Fibroblast of skin of abdomen (primary cell): ENCODE measurements around the gene CFAP410.
"Not testable (repeated sequence)": the region's sequence is repeated elsewhere in the genome, so short reads cannot be mapped to it uniquely, and the experiment has no call there.

Experiments
- DNase-seq: peaks from one replicate; pipeline ENCODE4 v3.0.0-alpha.2; 2013

Gene CFAP410

GRCh38 chr21:44316277-44316900 lies 22.8 kb downstream of the CFAP410 start:
- DNase-seq = no peak

DNA sequence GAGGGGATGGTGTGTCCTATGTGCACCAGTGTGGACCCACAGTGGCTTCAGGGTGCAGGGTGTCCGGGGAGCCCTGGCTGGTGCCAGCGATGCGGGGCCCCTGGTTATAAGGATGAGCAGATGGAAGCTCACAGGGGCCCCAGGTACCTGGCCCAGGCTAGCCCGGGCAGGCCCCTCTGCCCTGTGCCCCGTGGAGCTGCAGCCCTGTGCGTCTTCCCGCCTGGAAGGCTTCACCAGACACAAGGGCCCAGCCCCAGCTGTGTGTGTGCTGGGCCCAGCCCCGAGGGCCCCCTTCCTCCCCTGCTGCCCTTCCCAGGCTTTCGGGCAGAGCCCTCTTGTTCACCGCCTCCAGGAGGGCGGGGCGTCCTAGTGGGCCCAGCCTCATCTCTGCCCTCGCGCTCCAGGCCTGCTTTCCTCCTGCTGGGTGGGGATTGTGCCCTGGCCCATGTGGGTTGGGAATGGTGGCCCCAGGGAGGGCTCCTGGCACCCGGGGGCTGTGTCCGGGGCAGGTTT lies 23.4 kb downstream of the CFAP410 start:
- no peak for DNase-seq

GRCh38 chr21:44314561-44314960 lies 24.6 kb downstream of the CFAP410 start:
- DNase-seq = no peak

DNA sequence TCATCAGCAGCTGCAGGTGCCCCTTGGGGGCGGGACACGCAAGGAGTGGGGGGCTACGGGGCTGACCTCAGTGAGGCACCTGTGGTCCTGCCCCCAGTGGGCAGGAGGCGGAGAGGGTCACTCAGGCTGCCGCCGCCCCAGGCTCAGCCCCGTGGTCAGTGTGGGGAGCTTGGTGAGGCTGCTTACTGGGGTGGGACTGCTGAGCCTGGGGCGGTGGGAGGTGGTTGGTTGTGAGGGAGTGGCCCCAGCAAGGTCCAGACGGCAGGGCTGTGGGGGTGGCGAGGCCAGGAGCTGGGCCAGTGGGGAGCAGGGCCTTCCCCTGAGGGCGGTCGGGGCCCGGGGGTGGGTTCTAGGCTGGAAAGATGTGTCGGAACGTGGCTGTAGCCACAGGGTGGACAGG lies 25.1 kb downstream of the CFAP410 start:
- DNase-seq = no peak

DNA sequence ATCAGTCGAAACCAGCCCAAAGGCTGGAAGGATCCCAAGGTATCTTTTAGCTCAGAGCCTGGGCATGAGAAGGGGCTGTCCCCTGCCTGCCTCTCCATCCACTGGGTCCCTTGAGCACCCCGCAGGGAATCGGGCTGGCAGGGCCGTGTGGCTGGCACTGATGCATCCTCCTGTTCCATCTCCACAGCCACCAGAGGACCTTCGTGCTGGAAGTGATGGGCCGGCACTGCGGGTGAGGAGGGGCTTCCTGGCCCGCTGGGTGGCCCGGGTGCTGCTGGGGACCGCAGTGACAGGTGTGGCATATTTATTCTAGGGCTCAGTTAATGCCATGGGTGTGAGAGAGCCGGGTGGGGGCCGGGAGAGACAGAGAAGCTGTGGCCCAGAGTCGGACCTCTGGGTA lies 25.7 kb downstream of the CFAP410 start:
- no peak for DNase-seq

DNA sequence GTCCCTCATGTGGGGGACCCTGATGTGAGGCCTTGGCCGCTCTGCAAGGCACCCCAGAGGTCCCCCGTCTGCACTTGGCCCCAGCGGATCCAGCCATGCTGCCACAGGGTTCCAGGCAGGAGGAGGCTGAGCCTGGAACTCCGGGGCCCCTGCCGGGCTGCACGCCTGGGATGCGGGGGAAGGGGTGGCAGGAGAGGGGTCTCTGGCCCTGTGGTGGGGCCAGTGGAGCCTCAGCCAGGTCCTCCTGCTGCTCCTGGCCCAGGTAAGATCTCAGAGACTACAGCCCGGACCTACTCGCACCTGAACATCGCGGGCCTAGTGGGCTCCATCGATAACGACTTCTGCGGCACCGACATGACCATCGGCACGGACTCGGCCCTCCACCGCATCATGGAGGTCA lies 26.5 kb downstream of the CFAP410 start:
- no peak for DNase-seq

- no peak for DNase-seq
Observed at GRCh38 chr21:44312089-44312488, 27.1 kb downstream of the CFAP410 start.

- no peak for DNase-seq
Observed at GRCh38 chr21:44310628-44311507, 28.3 kb downstream of the CFAP410 start.

DNA sequence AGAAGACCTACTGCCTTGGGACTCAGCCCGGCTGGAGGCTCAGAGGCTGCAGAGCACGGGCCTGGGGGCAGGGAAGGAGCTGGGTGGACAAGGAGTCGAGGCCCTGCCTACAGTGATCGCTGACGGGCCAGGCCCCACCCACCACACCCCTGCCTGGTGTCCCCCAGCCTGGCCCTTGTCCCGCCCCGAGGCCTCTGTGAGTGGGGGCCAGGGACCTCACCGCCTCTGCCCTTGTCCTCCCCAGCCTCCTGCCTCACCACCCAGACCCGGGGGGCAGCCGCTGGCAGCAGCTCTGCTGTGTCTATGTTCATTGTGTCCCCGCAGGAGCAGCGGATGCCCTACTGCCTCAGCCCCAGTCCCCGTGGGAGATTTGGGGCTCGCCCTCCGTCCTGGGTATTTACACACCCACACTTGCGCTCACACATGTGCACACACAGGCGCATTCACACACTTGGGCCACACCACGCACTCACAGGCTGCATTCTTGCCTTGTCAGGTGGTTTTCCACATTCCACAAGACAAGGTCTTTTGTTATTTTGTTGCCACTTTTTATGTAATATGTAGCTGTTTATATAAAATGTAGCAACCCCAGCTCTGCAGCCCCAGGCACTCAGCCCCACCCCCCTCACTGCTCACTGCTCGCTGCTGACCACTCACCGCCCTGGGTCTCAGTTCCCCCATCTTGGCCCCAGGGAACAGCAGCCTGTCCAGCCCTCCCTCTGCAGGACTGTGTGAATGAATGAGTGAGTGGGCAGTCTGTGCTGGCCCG lies 32.1 kb downstream of the CFAP410 start:
- DNase-seq = no peak

DNA sequence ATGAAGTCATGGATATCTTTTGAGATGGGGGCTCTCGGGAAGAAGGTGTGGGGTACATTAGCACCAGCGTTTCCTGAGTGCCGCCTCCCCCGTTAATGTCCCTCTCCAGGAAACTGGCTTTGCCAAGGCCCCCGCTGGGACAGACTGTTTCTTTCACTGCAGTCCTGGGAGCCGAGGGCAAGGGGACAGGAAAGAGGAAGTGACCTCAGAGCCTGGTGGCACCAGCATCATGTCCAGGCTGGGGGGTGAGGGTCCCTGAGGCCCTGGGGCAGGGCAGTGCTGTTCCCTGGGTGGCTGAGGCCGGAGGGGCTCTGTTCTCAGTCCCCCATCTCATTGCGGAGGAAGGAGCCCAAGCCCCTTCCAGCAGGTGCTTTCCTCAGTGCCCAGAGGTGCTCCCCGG lies 33.5 kb downstream of the CFAP410 start:
- DNase-seq = no peak

DNA sequence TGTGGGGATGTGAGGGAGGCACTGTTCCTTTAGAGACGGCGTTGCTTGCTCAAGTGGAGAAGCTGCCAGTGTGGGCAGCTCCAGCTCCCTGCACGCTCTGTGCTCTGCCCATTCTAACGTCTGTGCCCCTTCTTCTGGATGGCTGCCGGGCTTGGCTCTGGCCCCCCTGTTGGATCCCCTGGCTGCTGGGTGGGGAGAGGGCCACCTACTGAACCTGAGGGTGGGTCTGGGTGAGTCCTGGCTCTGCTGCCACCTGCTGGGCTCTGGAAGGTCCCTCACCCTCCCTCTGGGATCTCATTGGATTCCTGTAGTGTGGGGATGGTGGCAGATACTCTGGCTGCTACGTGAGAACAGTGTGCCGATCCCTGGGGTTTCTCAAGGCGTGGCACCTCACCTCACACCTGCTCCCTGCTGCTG lies 34.3 kb downstream of the CFAP410 start:
- peak; percentile 31 for DNase-seq

DNA sequence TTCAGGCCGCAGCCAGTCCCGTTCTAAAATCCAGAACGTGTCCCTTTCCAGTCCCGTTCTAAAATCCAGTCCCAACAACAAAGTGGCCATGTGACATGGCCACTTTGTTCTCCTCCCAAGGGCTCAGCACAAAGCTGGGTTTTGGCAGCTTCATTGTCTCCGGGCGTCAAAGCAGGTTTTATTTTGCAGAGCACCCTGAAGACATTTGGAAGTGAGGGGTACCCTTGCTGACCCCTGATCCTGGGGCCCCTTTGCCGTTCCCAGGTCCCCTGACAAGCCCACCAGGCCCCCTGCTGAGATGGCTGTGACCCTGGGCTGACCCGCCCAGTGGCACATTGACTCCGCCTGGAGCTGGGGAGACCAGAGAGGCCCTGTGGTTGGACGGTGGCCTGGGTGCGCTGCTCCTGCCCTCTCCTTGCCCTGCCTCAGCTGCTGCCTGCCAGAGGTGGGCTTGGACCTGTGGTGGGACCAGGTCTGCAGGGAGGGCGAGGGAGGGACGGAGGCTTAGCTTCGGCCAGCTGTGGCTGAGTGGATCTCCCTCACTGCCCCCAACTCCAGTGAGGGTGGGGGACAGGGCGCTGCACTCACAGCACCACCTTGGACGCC lies 35.1 kb downstream of the CFAP410 start:
- no peak for DNase-seq

DNA sequence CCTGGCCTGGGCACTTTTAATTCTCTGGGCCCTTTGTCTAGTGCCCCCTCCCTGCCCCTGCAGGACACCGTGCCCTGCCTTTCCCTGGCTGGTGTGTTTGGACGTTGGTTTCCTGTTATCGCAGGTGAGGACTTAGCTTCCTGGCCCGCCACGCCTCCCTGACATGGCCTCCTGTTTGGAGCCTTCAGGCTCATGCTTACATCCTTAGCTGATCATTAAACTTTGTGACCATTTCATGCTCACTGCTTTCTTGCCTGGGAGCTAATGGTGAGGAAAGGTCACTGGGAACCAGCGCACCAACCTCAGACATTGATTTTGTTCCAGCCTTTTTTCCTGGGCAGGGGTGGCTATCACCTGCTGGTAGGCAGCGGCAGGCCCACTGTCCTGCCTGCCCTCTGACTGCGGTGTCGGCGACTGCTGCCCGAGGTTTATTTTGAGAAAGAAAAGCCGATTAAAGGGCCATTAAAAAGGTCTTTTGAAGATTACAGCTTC lies 35.7 kb downstream of the CFAP410 start:
- no peak for DNase-seq

- not testable (repeated sequence) for DNase-seq
Observed at GRCh38 chr21:44302573-44303401, 36.4 kb downstream of the CFAP410 start.

GRCh38 chr21:44301961-44302406 lies 37.2 kb downstream of the CFAP410 start:
- DNase-seq = no peak

DNA sequence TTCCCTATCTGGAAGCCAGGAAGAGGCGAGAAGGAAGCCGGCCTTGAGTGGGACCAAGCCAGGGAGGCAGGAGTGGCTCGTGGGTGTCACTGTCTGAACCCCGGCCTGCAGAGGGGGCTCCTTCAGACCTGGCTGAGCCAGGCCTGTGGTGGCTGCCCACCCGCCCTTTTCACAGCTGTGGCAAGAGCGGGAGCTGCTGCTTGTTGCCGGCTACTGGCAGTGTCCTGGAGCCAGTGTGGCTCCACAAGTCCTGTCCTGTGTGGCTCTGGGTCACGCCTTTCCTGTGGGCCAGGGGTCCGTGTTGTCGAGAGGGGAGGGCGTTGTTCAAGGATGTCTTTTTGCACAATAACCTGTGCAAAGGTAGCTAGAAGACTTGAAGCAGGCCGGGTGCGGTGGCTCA lies 38.0 kb downstream of the CFAP410 start:
- DNase-seq = no peak

DNA sequence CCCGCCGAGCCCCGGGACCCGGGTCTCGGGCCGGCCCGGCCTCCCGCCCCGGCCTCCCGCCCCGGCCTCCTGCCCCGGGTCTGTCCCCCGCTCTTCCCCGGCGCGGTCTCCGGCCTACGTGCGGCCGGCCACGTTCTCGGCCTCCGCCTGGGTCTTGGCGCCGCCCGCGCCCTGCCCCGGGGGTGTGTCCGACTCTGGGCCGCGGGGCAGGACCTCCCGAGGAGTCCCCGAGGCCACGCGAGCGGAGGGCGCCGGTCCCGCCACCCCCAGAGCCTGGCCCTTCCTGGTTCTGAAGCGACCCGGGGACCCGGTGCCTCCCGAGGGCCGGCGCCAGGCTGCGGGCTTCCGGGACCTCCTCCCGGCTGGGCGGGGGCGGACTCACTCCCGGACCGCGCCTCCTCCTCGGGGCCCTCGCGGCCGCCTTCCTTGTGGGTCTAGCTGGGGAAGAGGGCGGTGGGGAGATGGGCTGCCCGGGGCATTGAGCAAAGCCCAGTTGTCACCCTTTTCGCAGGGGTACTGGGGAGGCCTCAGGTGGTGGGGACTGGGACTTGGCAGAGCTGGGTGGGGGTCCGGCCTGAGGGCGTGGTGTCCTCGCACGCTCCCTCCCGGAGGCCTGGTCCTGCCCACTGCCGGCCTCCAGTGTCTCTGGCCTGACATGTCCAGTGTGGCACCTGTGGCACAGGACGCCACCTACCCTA lies 38.8 kb downstream of the CFAP410 start:
- peak; percentile 44 for DNase-seq

DNA sequence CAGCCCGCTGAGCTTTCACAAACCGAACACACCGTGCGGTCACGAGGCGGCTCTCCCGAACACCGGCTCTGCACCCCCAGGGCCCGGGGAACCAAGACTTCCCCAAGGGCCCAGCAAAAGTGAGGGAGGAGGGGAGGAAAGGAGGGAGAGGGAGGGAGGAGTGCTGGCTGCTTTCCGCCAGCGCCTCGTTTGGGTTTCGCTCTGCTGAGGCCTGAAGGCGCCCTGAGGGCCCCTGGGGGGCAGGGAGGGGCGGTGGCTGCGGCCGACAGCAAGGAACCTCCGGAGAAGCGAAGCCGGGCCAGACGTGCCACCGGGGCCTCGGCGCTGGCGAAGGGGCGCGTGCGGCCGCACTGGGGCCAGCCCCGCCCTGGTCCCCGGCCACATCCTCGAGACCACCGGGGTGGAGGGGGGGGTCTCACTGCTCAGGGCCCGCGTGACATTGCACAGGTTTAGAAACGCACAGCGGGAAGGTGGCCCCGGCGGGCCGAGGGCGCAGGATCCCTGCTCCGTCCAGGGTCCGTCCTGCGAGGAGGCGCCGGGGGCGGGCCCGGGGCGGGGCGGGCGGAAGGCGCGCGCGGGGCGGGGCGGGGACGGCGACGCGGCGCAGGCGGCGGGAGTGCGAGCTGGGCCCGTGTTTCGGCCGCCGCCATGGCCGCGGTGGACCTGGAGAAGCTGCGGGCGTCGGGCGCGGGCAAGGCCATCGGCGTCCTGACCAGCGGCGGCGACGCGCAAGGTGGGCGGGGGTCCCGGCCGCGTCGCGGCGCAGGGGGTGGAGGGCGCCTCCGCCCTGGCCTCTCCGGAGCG lies 39.5 kb downstream of the CFAP410 start, which contains the start of gene PFKL:
Gene PFKL, plus strand, starts transcription at position 596 of the 804 bp plus-strand sequence. Its CDS starts 53 bp downstream, at position 649.
- DNase-seq = peak; percentile 53

DNA sequence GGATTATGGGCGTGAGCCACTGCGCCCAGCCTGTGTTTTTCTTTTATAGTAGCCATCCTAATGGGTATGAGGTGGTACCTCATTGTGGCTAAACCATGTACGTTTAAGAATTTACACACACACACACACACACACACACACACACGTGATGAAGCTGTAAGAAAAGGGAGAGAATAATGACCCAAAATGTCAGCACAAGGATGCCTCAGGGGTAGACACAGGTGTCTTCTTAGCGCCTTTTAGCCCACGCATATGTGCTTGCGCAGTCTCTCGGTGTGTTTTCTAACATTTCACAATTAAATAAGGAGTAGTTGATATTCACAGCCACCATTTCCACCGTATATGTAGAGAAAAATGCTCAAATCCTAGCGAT lies 40.1 kb downstream of the CFAP410 start:
- DNase-seq = peak; percentile 12

GRCh38 chr21:44298301-44298700 lies 40.9 kb downstream of the CFAP410 start:
- DNase-seq = peak; percentile 23
